GM18858 (cell line): Measurements from ENCODE around the gene CHAF1B.
"Not testable (repeated sequence)": the region's sequence is repeated elsewhere in the genome, so short reads cannot be mapped to it uniquely, and the experiment has no call there.

Experiments
- ATAC-seq: cut with Tn5 transposase; IDR thresholded peaks from one replicate; pipeline ENCODE4 v1.9.1; 2021; ENCODE audit not compliant: unreplicated experiment

The CHAF1B gene

GRCh38 chr21:36388096-36388495 is 2.9 kb downstream of the CHAF1B start:
- no peak for ATAC-seq

DNA sequence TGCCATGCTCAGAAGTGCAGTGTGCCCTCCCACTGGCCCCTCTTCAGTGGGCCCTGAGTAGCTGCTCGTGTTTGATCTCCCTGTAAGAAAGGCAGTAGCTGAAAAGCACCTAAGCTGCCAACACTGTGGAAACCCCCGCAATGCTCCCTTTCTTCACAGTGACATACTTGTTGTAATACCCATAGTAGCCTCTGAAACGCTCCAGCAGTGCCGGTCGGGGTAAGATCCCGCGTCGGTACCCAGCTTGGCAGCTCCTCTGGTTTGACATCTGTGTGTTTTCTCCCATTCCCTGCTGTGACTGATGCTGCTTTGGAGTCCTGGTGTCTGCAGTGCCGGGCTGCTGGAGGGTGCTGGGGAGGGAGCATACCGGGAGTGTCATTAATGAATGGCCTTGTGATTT is 3.6 kb downstream of the CHAF1B start:
- ATAC-seq = no peak

- ATAC-seq = not testable (repeated sequence)
Observed at GRCh38 chr21:36391649-36392048, 6.5 kb downstream of the CHAF1B start.

DNA sequence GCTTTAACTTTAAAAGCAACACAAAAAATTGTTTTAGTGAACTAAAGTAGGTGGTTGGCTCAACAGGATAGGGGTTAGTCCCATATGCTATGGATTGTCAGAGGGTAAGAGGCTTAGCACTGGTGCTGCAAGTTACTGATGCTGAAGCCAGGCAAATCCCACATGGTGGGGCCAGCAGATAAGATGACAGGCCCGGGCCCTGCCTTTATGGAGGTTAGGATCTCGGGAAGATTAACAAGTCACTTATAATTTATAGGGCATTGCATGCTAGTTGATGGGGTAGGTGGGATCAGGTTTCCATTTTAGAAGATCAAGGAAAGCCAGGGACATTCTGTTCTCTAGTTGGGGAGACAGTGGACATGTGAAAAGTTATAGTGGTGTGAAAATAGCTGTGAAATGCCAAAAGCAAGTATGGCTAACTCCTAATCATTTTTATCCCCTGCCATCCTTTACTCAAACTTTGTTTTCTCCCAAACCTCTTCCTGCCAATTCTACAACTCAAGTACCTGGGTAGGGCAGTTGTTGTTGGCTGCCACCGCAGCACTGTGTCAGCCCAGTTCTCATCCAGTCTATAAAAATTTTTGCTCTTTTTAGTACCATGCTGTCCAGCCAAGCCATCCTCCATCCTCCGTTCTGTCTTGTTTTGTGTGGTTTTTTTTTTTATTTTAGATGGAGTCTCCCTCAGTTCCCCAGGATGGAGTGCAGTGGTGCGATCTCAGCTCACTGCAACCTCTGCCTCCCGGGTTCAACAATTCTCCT is 10.3 kb downstream of the CHAF1B start:
- ATAC-seq = no peak

DNA sequence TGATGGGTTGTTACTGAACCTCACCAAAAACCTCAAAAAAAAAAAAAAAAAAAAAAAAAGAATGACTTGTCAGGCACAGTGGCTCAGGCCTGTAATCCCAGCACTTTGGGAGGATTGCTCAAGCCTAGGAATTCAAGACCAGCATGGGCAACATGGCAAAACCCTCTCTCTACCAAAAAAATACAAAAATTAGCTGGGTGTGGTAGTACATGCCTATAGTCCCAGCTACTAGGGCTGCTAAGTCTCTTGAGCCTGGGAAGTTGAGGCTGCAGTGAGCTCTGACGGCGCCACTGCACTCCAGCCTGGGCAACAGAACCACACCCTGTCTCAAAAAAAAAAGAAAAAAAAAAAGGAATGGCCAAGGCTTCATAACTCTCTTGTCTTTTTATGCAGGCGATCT is 11.1 kb downstream of the CHAF1B start:
- no peak for ATAC-seq

- no peak for ATAC-seq
Observed at GRCh38 chr21:36396971-36397370, 11.8 kb downstream of the CHAF1B start.

GRCh38 chr21:36397606-36398005 is 12.4 kb downstream of the CHAF1B start:
- no peak for ATAC-seq

DNA sequence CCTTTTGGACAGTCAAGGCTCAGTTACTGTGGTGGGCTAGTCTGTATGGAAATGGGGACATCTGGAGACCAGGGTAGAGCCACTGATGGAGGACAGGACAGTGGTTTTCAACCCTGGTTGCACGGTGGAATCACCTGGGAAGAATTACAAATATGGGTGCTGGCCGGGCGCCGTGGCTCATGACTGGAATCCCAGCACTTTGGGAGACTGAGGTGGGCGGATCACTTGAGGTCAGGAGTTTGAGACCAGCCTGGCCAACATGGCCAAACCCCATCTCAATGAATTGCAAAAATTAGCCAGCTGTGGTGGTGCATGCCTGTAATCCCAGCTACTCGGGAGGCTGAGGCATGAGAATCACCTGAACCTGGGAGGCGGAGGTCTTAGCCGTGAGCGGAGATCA is 14.5 kb downstream of the CHAF1B start:
- ATAC-seq = not testable (repeated sequence)

DNA sequence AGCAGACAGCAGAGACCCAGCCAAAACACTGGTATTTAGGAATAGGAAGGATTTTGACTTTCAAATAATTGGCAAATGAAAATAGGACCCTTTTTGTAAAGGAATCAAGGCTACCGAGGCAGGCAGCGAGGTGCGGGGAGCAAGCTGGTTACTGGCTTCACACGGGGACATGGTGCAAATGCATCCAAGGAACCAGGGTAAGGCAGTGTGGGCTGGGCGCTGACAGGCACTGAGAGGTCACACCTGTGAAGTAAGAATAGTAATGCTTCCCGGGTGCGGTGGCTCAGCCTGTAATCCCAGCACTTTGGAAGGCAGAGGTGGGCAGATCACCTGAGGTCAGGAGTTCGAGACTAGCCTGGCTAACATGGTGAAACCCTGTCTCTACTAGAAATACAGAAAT is 15.5 kb downstream of the CHAF1B start:
- no peak for ATAC-seq

GRCh38 chr21:36402339-36402738 is 17.1 kb downstream of the CHAF1B start:
- no peak for ATAC-seq

- no peak for ATAC-seq
Observed at GRCh38 chr21:36403713-36404112, 18.5 kb downstream of the CHAF1B start.

GRCh38 chr21:36408568-36408967 is 23.4 kb downstream of the CHAF1B start:
- no peak for ATAC-seq

DNA sequence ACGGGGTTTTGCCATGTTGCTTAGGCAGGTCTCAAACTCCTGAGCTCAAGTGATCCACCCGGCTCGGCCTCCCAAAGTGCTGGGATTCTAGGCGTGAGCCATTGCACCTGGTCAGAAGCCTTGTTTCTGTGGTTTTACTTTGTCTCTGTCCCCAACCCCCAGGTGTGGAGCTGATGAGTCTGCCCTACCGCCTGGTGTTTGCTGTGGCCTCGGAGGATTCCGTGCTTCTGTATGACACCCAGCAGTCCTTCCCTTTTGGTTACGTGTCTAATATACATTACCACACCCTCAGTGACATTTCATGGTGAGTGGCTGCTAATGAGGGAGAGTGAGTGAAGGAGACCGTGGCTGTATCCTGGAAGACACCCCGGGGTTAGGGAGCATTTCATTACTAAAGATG is 26.1 kb downstream of the CHAF1B start:
- ATAC-seq = no peak

- ATAC-seq = no peak
Observed at GRCh38 chr21:36412916-36413315, 27.7 kb downstream of the CHAF1B start.

DNA sequence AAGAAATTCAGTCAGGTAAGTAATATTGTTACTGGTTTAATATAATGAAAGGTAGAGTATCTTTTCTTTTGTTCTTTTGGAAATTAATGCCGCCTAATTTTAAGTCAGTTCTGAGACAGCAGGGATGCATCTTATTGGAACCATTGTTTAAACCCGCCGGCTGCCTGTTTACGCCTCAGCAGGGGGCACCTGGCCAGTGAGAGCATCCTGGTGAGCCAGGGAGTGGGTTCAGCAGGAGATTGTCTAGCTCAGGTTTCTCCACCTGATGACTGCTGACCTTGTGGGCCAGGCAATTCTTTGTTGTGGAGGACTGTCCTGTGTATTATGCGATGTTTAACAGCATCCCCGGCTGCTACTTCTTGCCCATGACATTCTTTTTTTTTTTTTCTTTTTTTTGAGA is 30.2 kb downstream of the CHAF1B start:
- ATAC-seq = no peak

DNA sequence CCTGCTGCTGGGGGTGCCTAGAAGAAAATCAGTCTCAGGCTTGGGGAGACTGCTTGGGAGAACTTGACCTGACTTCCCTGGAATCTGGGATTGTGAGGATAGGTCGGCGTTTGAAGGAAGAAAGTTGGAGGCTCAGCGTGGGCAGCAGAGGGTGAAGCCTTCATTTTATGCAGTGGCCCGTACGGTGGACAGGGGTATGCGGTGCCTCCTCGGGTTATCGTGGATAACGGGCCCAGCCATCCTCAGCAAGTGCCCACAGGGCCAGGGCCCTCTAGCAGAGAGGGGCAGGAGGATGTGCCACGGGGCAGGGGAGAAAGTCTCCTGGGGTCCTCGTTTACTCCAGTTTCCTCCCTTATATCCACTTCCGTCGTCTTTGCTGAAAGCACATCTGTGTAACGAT is 34.0 kb downstream of the CHAF1B start:
- ATAC-seq = no peak

DNA sequence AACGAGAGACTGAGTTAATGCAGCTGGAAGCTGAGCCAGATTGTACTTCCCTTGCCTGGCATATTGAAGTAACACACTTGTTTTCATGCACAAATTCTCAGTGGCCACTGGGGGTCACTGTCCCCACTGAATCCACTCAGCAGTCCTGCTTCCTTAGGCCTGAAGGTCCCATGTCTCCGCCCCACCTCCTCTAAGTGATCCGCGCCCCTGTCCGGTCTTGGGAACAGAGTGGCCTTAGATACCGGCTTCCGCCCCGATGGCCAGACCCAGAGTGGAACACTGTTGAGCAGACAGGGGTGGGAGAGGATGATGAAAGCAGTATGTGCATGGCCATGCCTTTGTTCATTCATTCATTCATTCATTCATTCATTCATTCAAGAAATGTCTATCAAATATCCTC is 34.8 kb downstream of the CHAF1B start:
- no peak for ATAC-seq

DNA sequence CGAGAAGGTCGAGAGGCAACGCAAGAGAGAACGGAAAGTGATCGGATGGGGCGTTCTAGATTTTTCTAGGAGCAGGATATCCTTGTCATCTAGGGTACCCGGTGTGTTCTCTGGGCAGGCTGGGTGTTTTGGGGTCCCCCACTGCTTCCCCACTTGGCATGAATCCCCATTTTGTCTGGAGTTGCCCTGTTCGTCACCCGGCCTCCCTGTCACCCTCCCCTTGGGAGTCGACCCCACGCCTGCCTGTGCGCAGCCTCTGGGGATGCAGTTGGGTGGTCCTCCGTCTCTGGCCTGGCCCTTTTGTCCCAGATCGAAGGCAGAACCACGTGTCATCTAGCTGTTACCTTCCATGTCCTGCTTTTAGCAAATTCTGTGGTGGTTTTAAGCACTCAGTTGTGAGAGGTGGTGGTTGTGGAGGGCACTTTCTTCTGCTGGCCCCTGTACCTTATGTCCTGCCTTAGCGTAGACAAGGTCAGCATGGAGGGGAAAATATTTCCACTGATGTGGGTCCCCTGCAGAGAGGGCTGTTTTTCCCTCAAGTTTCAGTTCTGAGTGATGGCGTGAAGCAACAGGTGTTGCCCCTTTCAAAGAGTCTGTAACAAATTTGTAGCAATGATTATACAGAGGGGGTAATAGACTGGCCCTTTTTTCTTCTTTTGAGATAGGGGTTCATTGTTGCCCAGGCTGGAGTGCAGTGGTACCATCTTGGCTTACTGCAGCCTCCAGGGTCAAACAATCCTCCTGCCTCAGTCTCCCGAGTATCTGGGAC is 35.6 kb downstream of the CHAF1B start:
- ATAC-seq = no peak

DNA sequence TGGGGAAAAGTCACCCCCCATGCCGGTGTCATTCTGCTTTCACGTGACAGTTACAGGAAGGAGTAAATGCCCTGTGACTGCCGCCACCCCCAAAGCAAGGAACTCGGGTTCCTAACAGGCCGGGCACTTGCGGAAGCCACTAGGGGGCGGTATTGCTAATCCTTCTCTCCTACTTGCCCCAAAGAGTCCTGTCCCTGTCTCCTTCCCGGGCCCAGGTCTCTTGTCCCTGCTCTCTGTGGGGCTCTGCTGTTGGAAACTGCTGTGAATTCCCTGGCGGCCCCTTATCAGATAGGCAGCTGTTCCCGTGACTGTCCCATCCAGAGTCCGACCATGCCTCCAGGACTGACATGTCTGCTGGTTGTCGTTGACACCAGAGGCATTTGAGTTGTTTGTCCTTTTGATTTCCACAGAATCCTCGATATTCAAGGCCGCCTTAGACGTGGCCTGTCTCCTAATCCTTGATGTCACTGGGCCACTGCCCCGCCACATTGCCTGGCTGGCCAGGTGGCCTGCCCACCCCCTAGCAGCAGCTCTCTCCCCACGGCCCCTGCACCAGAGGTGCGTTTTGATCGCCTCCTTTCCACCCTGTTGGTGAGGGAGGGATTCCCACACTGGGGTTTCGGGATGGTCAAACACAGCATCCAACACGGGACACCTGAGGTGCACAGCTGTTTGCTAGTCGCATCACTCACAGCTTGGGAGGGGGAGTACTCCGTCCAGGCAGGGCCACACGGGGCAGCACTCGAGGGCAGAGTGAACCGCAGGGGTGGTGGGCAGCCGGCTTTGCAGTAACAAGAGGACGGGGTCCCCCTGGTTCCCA is 37.3 kb downstream of the CHAF1B start:
- ATAC-seq = no peak

DNA sequence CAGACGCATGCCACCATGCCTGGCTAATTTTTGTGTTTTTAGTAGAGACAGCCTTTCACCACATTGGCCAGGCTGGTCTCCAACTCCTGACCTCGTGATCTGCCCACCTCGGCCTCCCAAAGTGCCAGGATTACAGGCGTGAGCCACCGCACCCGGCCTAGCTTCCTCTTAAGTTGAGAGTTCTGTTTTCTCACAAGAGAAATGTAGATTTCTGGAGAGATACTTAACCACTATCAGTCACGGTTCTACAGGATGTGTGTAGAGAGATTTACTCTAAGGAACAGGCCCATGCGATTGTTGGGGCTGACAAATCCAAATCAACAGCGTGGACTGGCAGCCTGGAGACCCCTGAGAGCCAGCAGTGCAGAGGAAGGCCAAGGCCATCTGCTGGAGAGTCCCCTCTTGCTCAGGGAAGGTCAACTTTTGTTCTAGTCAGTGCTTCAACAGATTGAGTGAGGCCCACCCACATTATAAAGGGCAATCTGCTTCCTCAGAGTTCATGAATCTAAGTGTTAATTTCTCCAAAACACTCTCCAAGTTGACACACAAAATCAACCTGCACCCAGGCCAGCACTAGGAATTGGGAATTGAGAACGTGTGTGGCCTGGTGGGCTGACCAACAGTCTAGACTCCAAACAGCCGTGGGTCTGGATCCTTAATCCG is 38.7 kb downstream of the CHAF1B start:
- no peak for ATAC-seq

DNA sequence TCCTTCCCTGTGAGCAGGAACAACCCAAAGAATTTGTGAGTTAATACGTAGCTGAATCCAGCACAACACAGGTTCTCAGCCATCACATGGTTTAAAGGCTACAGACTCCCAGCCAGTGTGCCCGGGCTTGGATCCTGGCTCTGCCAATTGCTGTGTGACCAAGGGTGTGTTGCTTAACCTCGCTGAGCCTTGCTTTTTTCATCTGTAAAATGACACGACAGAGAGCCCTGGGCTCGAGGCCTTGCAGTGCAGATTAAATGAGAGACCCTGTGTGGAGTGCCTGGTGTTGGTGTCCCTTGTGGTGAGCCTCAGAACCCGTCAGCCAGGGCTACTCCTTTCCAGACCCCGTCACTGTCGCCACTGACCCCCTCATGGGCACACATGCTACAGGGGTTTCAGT is 39.4 kb downstream of the CHAF1B start:
- no peak for ATAC-seq
